HL-60 (cell line): ENCODE results near the gene MINDY1.
A peak's percentile ranks its signal among the peaks of the same experiment; 100 is the strongest.

ENCODE experiments used
- POLR2AphosphoS5 ChIP-seq: IDR thresholded peaks from 2 replicates; pipeline ENCODE4 v1.6.1; 2012; ENCODE audit warnings: low read depth
- REST ChIP-seq: IDR thresholded peaks from 2 replicates; pipeline ENCODE4 v1.6.1; 2012; ENCODE audit warnings: low read depth; ENCODE audit not compliant: insufficient replicate concordance

GRCh38 chr1:150979092-150980056 lies 27.3 kb downstream of the MINDY1 start:
- TF ChIP-seq REST (peak; percentile 19), POLR2AphosphoS5 (peak; percentile 29; the same call in 1 of the 2 replicates)
